ENCODE measurements around the gene FAAH.

The FAAH gene

GRCh38 chr1:46401154-46401913, 7.2 kb downstream of the FAAH start:
- no peak for DNase-seq (ENCODE audit: low spot score)

- no peak for DNase-seq (ENCODE audit: low spot score)
These were observed 8.0 kb downstream of the FAAH start for GRCh38 chr1:46401964-46402626.

- DNase-seq (ENCODE audit: low spot score), result no peak
These were observed 9.8 kb downstream of the FAAH start for GRCh38 chr1:46403916-46404315.

GRCh38 chr1:46404482-46405196, 10.5 kb downstream of the FAAH start:
- DNase-seq (ENCODE audit: low spot score), result no peak

- no peak for DNase-seq (ENCODE audit: low spot score)
These were observed 11.1 kb downstream of the FAAH start for GRCh38 chr1:46405197-46405555.

- no peak for DNase-seq (ENCODE audit: low spot score)
These were observed 11.6 kb downstream of the FAAH start for GRCh38 chr1:46405724-46406123.

GRCh38 chr1:46406881-46407608, 12.9 kb downstream of the FAAH start:
- no peak for DNase-seq (ENCODE audit: low spot score)

- DNase-seq (ENCODE audit: low spot score), result no peak
These were observed 13.5 kb downstream of the FAAH start for GRCh38 chr1:46407636-46408035.

- no peak for DNase-seq (ENCODE audit: low spot score)
These were observed 14.4 kb downstream of the FAAH start for GRCh38 chr1:46408356-46409062.

- DNase-seq (ENCODE audit: low spot score), result no peak
These were observed 14.9 kb downstream of the FAAH start for GRCh38 chr1:46409063-46409372.

GRCh38 chr1:46410156-46411009, 16.3 kb downstream of the FAAH start:
- DNase-seq (ENCODE audit: low spot score), result no peak

- DNase-seq (ENCODE audit: low spot score), result no peak
These were observed 16.9 kb downstream of the FAAH start for GRCh38 chr1:46411010-46411405.

- DNase-seq (ENCODE audit: low spot score), result no peak
These were observed 17.7 kb downstream of the FAAH start for GRCh38 chr1:46411601-46412341.

- no peak for DNase-seq (ENCODE audit: low spot score)
These were observed 18.9 kb downstream of the FAAH start for GRCh38 chr1:46412893-46413595.

GRCh38 chr1:46413596-46413985, 19.5 kb downstream of the FAAH start:
- DNase-seq (ENCODE audit: low spot score), result no peak

GRCh38 chr1:46415514-46415913, 21.4 kb downstream of the FAAH start:
- DNase-seq (ENCODE audit: low spot score), result no peak

- no peak for DNase-seq (ENCODE audit: low spot score)
These were observed 24.9 kb downstream of the FAAH start for GRCh38 chr1:46418976-46419375.

GRCh38 chr1:46420533-46420915, 26.4 kb downstream of the FAAH start:
- DNase-seq (ENCODE audit: low spot score), result no peak

- DNase-seq (ENCODE audit: low spot score), result no peak
These were observed 27.6 kb downstream of the FAAH start for GRCh38 chr1:46421739-46422138.

Data from ecto neural progenitor cell (in vitro differentiated cells).